HG02970 (cell line): ENCODE results near the gene UACA.

Source experiments
- ATAC-seq: cut with Tn5 transposase; IDR thresholded peaks from one replicate; pipeline ENCODE4 v1.9.1; 2021; ENCODE audit warnings: mild to moderate bottlenecking, moderate library complexity, moderate number of reproducible peaks; ENCODE audit not compliant: unreplicated experiment, low FRiP score

UACA gene

DNA sequence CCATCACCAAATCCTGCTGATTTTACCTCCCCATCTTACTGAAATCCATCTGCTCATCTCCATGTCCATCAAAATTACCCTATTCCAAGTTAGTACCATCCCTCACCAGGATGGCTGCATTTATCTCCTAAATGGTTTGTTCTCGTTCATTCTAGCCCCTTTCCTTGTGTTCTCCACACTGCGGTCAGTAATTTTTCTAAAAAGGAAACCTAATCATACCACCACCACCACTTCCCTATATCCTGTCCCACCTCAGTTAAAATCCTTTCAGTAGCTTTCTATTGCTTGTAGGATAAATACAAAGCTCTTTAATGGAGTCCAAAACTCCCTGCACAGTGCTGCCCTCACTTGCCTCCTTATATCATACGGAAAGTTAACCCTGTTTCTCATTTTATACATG, 51.1 kb downstream of the UACA start:
- ATAC-seq = no peak

DNA sequence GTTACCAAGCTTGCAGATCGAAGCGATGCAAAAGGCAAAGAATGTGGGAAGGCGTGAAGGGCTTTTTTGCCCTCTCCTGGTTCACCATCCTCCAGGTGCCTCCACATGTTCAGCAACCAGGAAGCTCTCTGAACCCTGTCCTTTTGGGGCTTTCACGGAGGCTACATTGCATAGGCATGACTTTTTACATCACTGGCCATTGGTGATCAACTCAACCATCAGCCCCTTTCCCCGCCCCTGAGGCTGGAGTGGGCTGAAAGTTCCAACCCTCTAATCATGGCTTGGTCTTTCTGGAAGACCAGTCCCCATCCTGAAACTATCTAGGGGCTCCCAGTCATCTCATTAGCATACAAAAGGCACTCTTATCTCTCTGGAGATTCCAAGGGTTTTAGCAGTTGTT, 52.6 kb downstream of the UACA start:
- no peak for ATAC-seq

GRCh38 chr15:70708839-70709238, 54.5 kb downstream of the UACA start:
- ATAC-seq = no peak

- no peak for ATAC-seq
Observed at GRCh38 chr15:70707686-70708300, 55.6 kb downstream of the UACA start.

- ATAC-seq = no peak
Observed at GRCh38 chr15:70704731-70705130, 58.6 kb downstream of the UACA start.

DNA sequence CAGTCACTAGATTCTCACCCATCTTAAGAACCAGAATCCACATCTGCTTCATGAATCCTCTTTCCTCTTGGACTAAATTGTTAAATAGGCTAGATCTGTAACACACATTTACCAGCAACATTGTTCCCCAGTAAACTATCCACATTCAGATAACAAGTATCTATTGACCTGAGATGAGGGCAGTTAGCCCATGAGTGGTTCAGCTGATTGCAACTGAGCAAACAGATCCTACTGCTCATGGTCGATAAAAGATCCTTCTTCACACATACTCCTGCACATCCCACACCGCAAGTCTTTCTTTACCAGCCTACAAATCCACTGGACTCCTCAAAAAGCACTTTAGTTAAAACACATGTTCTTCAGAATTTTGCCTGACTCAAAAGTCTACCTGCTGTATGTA, 59.2 kb downstream of the UACA start:
- ATAC-seq = no peak

GRCh38 chr15:70703096-70703878, 60.1 kb downstream of the UACA start:
- ATAC-seq = no peak

DNA sequence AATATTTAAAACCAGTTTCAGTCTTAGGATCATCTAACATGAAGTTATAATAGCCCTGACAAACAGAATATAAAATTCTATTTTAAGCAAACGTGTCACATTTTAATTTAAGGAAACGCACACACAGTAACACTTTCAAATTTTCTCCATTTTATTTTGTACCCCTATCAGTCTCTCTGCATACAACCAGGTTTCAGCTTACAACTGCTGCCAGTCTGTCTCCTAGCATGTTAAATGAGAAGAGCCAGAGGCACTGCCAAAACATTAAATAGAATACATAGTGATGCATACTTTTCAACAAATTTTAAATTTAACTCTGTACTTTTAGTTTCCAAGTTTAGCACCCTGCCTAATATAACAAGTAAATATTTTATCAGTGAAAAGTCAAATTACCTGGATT, 60.8 kb downstream of the UACA start:
- ATAC-seq = no peak

DNA sequence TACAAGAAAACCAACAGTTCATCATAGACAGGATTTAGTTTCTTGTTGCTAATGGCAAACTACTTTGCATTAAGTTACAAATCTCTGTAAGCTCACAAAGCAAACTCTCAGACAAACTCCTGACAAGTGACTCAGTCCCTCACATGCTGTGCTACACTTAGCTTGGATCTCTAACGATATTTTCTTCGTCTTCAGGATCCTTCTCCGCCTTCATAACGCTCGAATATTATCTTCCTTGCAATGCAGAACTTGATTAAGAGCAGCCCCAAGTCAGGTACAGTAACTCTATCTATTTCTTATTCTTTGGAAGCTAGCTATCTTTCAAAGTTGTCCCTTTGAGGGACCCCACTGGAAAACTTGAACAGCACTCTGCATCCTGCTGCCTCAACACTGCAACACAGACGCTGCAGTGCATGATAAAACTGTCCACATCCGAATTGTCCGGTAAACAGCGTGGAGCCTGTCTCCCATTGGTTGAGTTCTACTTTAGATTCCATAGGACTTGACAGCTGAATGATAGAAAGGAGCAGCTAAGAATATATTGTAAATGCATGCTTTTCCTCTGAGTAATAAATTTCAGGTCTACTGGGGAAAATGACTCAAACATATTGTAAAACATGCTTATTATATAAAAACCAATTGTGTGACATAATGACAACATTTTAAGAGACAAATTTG, 61.3 kb downstream of the UACA start:
- no peak for ATAC-seq

- ATAC-seq = no peak
Observed at GRCh38 chr15:70701171-70701570, 62.2 kb downstream of the UACA start.

- no peak for ATAC-seq
Observed at GRCh38 chr15:70699890-70700289, 63.5 kb downstream of the UACA start.

- no peak for ATAC-seq
Observed at GRCh38 chr15:70698836-70699390, 64.4 kb downstream of the UACA start.

DNA sequence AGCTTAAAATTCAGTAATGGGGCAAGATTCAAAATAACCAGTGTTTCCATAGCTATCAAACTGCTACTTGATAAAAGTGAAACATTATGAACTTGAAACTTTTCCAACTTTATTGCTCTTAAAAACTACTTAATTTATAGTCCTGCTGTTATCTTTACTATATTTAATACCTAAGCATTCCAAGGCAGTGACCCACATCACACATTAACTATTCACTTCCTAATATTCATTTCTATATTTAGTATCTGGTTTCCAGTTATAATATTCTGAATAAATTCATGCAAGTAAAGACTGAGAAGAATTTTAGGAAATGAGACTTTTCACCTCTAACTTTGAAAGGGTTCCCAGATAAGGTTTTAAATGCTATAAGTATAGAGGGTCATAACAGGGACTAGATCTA, 64.9 kb downstream of the UACA start:
- no peak for ATAC-seq

- ATAC-seq = no peak
Observed at GRCh38 chr15:70690491-70691276, 72.7 kb downstream of the UACA start.

DNA sequence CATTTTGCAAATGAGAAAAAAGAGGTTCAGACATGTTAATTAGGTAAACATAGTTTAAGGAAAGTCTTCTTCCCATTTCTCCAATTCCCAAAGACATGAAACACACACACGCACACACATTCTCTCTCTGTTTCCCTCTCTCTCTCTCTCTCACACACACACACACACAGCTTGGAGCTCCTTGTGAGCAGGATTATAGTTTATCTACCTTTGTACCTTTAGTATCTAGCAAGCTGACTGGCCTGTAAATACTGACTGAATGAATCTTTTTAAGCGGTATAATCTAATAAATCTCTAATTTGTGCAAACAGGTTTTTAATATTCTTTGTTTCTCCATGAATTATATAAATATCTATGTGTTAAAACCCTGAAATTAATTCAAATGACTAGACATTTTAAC, 73.3 kb downstream of the UACA start:
- ATAC-seq = no peak

GRCh38 chr15:70687482-70687881, 75.9 kb downstream of the UACA start:
- no peak for ATAC-seq

DNA sequence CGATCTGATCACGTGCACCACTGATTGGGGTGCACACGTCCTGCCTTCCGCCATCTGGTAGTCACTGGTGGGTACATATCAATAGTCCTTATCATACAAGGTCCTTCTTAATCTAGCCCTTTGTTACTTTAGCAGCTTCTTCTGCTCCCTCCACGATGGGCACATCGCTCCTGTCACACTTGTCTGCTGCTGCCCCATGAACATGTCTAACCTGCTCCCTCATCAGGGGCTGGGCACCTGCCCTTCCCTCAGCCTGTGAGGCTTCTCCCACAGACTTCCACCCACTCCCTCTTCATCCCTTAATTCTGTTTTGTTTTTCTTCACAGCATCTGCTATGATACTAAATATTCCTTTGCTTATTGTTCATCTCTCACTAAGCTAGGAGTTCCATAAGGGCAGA, 82.5 kb downstream of the UACA start:
- ATAC-seq = no peak

DNA sequence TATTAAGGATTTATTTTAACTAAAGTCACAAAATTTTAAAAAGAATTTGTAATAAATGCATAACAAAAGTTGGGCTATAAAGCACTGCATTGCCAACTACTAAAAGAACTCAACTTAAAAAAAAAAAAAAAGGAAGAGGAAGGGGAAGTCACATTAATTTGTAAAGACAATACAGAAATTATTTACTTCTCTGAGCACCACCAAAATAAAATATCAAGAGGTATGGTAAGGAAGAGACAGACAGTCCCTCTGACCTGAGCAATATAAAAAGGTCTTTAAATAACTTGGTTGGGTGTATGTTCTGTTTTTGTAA, 83.5 kb downstream of the UACA start:
- ATAC-seq = no peak

DNA sequence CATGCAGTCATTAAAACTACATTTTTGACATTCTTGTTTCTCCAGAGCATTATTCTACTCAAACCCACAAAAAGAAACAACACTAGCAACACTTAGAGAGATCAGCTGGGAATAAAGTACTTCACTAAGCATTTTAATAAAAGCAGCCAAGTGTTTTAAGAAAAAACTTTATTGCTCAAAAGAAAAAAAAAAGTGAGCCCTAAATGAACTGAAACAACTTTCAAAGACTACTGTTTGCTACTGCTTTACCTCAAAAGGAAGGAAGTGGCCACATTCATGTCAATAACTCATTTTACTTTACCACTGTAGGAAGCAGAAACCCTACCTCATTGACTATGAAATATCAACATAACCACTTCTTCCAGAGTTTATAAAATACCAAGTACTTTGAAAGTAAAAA, 91.3 kb downstream of the UACA start:
- ATAC-seq = no peak

GRCh38 chr15:70670680-70671079, 92.7 kb downstream of the UACA start:
- no peak for ATAC-seq
